ENCODE measurements around the gene CFAP54.

DNA sequence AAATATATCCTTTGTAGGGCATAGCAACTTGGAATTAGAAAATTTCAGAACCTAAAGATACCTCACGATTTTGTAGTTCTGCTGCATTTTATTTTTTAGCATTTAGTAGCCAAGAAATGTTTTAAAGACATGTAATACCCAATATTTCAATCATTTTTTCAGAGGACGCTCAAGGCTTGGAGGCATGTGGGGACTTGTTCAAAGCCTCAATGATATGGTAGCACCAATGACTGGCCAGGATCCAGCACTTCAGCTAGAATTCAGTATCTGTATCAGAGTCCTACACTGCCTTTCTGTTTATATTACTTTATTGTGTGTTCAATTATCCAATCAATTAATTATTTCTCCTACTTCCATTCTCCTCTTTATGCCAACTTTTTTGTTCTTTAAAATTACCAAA, 262.8 kb downstream of the CFAP54 start:
- TF ChIP-seq, protein P1, sequence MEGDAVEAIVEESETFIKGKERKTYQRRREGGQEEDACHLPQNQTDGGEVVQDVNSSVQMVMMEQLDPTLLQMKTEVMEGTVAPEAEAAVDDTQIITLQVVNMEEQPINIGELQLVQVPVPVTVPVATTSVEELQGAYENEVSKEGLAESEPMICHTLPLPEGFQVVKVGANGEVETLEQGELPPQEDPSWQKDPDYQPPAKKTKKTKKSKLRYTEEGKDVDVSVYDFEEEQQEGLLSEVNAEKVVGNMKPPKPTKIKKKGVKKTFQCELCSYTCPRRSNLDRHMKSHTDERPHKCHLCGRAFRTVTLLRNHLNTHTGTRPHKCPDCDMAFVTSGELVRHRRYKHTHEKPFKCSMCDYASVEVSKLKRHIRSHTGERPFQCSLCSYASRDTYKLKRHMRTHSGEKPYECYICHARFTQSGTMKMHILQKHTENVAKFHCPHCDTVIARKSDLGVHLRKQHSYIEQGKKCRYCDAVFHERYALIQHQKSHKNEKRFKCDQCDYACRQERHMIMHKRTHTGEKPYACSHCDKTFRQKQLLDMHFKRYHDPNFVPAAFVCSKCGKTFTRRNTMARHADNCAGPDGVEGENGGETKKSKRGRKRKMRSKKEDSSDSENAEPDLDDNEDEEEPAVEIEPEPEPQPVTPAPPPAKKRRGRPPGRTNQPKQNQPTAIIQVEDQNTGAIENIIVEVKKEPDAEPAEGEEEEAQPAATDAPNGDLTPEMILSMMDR (IDR thresholded peaks at IDR 0.05; ENCODE audit: low read depth, low read length, poor library complexity, severe bottlenecking) = no peak
- TF ChIP-seq EZH2phosphoT487 (IDR thresholded peaks at IDR 0.05; ENCODE audit: borderline replicate concordance, low read length) = no peak
